Stomach (tissue), 4 donors: ENCODE measurements around the gene THADA.

Experiments
- CTCF ChIP-seq, 7 experiments: fragments of 450-650 bp in 4 of 7; fragments of 200-600 bp in 3 of 7; sonication (generic) in 3 of 7; IDR thresholded peaks; one replicate each; pipeline ENCODE4 v1.5.1; 2016 to 2019; ENCODE audit warnings: antibody characterized with exemption in 7 of 7, control low read depth in 2 of 7, mild to moderate bottlenecking in 1 of 7
- POLR2A ChIP-seq, 4 donors: fragments of 450-650 bp; IDR thresholded peaks; one replicate each; pipeline ENCODE4 v1.6.1; 2016; ENCODE audit warnings: antibody characterized with exemption in 4 of 4, control low read depth in 2 of 4, mild to moderate bottlenecking in 1 of 4, moderate library complexity in 1 of 4
- POLR2AphosphoS5 ChIP-seq, 3 donors: sonication (generic); formaldehyde crosslinking; IDR thresholded peaks; one replicate each; pipeline ENCODE4 v1.6.1; 2016; ENCODE audit warnings: antibody characterized with exemption in 3 of 3

DNA sequence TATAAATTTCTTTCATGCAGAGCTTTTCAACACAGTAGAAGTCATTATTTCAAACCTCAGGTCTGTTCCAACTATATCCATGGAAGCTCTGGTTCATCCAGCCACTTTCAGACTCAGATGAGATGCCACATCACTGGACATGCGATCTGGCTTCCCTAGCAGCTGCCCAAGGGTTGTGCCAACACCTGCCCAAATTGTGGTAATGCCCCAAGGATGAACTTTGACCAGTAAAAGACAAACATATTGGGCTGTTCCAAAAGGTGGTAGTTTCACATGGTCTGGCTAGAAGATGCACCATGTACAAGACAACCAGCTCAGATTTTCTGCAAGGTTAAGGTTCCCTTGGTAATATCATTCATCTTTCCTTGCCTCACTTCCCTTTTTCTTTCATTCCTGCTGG lies 101.9 kb downstream of the THADA start:
- TF ChIP-seq CTCF (IDR thresholded peaks at IDR 0.05) (no peak), POLR2A (IDR thresholded peaks at IDR 0.05) (no peak), POLR2AphosphoS5 (IDR thresholded peaks at IDR 0.05) (no peak)
